HCT116 (cell line): ENCODE measurements around the gene ABCC8. TPM values are rescaled to one million over a fixed set of nuclear protein-coding genes. Genes with fewer than 3 reads are reported as not detected.

Source experiments
- ATAC-seq: fragments of 200-7000 bp; cut with Tn5 transposase; 2 replicates; pipeline ENCODE4 v1.9.1; 2020; ENCODE audit warnings: mild to moderate bottlenecking, moderate library complexity
- BruUV-seq: library from RNA; stranded (reverse); fragments of 400-500 nt; replicated peaks from 2 replicates; lab custom pipeline; 2021; lab: Mats Ljungman, UMichigan
- CTCF ChIA-PET: fragments of 300-600 bp; sonication (Branson Sonifier 250); formaldehyde crosslinking; loops from one replicate; lab custom pipeline; 2021; ENCODE audit warnings: antibody characterized with exemption; lab: Charles Lee
- POLR2A ChIA-PET: fragments of 300-600, 350-600 bp; sonication (Branson Sonifier 250); formaldehyde crosslinking; loops from one replicate; lab custom pipeline; 2021; ENCODE audit warnings: antibody characterized with exemption; lab: Charles Lee
- RAD21 ChIA-PET, 2 experiments: fragments of 300-600 bp; sonication (Branson Sonifier 250); formaldehyde crosslinking; loops; one replicate each; lab custom pipeline; 2023; ENCODE audit warnings: low total read pairs in 2 of 2; ENCODE audit not compliant: uncharacterized antibody in 2 of 2, unreplicated experiment in 2 of 2, low non-redundant PET in 1 of 2; lab: Charles Lee
- DNase-seq: peaks from one replicate; pipeline ENCODE4 v3.0.0-alpha.2; 2010; ENCODE audit warnings: low read depth, low spot score
- H2AFZ ChIP-seq: fragments of 200-600 bp; shearing (Covaris generic), sonication (generic); 2 replicates; pipeline ENCODE4 v1.6.1; 2017; ENCODE audit warnings: low read depth, mixed run types, mixed read lengths, antibody characterized with exemption, low read length; ENCODE audit not compliant: poor library complexity, severe bottlenecking
- H3K27ac ChIP-seq: 2 replicates; pipeline ENCODE4 v1.5.1; 2012; ENCODE audit warnings: low read depth, low read length
- H3K27me3 ChIP-seq: fragments of 200-600 bp; sonication (generic); 2 replicates; pipeline ENCODE4 v1.6.1; 2016; ENCODE audit warnings: mixed run types, low read length, mixed read lengths; ENCODE audit not compliant: insufficient read depth
- H3K36me3 ChIP-seq, 2 experiments: fragments of 200-500 bp in 1 of 2; fragments of 200-600 bp in 1 of 2; sonication (Bioruptor generic) in 1 of 2; sonication (generic) in 1 of 2; 2 replicates each; pipeline versions ENCODE4 v1.5.1 to v1.6.1; 2014 to 2016; ENCODE audit warnings: low read length in 2 of 2, inconsistent platforms in 1 of 2, mixed read lengths in 1 of 2, mixed run types in 1 of 2; ENCODE audit not compliant: insufficient read depth in 2 of 2, control insufficient read depth in 1 of 2
- H3K4me1 ChIP-seq, 2 experiments: fragments of 200-600 bp in 1 of 2; sonication (generic) in 1 of 2; 2 replicates each; pipeline versions ENCODE4 v1.5.1 to v1.6.1; 2012 to 2017; ENCODE audit warnings: low read length in 2 of 2, inconsistent platforms in 1 of 2, mild to moderate bottlenecking in 1 of 2, mixed read lengths in 1 of 2, mixed run types in 1 of 2, moderate library complexity in 1 of 2; ENCODE audit not compliant: insufficient read depth in 2 of 2, control insufficient read depth in 1 of 2
- H3K4me2 ChIP-seq: fragments of 200-600 bp; sonication (generic); 2 replicates; pipeline ENCODE4 v1.6.1; 2017; ENCODE audit warnings: mixed run types, low read length, mixed read lengths
- H3K4me3 ChIP-seq, 2 experiments: fragments of 200-600 bp in 1 of 2; sonication (generic) in 1 of 2; replicated peaks in 1 of 2; 2 replicates each; pipeline ENCODE4 v1.5.1; 2011 to 2016; ENCODE audit warnings: low read length in 2 of 2, control low read depth in 1 of 2, low read depth in 1 of 2, mild to moderate bottlenecking in 1 of 2, mixed read lengths in 1 of 2, mixed run types in 1 of 2
- H3K79me2 ChIP-seq: fragments of 200-600 bp; sonication (generic); 2 replicates; pipeline ENCODE4 v1.6.1; 2017; ENCODE audit warnings: mild to moderate bottlenecking, mixed run types, low read length, moderate library complexity, mixed read lengths; ENCODE audit not compliant: insufficient read depth
- H3K9ac ChIP-seq: fragments of 200-600 bp; sonication (generic); 2 replicates; pipeline ENCODE4 v1.6.1; 2016; ENCODE audit warnings: low read length, mixed read lengths
- H3K9me2 ChIP-seq: fragments of 200-600 bp; sonication (generic), shearing (Covaris generic); 2 replicates; pipeline ENCODE4 v1.6.1; 2017; ENCODE audit warnings: mixed run types, mild to moderate bottlenecking, moderate library complexity; ENCODE audit not compliant: insufficient read depth
- H3K9me3 ChIP-seq, 2 experiments: fragments of 200-500 bp in 1 of 2; fragments of 200-600 bp in 1 of 2; sonication (Bioruptor generic) in 1 of 2; sonication (generic) in 1 of 2; 2 replicates each; pipeline ENCODE4 v1.6.1; 2014 to 2017; ENCODE audit warnings: low read length in 2 of 2, mixed read lengths in 2 of 2, inconsistent platforms in 1 of 2, low read depth in 1 of 2, mild to moderate bottlenecking in 1 of 2, mixed run types in 1 of 2, moderate library complexity in 1 of 2; ENCODE audit not compliant: control insufficient read depth in 1 of 2, insufficient read depth in 1 of 2
- H4K20me1 ChIP-seq: fragments of 200-600 bp; sonication (generic), shearing (Covaris generic); 2 replicates; pipeline ENCODE4 v1.6.1; 2017; ENCODE audit warnings: mixed run types, mild to moderate bottlenecking, moderate library complexity; ENCODE audit not compliant: insufficient read depth
- ATF3 ChIP-seq: IDR thresholded peaks from 2 replicates; pipeline ENCODE4 v1.6.1; 2012
- CBX3 ChIP-seq: IDR thresholded peaks from 2 replicates; pipeline ENCODE4 v1.6.1; 2012; ENCODE audit warnings: low read depth
- CEBPB ChIP-seq: IDR thresholded peaks from 2 replicates; pipeline ENCODE4 v1.6.1; 2012; ENCODE audit warnings: low read depth
- CTCF ChIP-seq, 3 experiments: fragments of 200-600 bp in 1 of 3; sonication (generic) in 1 of 3; IDR thresholded peaks in 2 of 3; conservative IDR thresholded peaks in 1 of 3; 2 replicates each; pipeline ENCODE4 v1.5.1; 2012 to 2017; ENCODE audit warnings: low read depth in 2 of 3, low read length in 2 of 3, antibody characterized with exemption in 1 of 3, borderline replicate concordance in 1 of 3, control low read depth in 1 of 3, mild to moderate bottlenecking in 1 of 3, mixed read lengths in 1 of 3, mixed run types in 1 of 3, moderate library complexity in 1 of 3; ENCODE audit not compliant: insufficient read depth in 1 of 3
- EGR1 ChIP-seq: IDR thresholded peaks from 2 replicates; pipeline ENCODE4 v1.6.1; 2012; ENCODE audit warnings: low read depth
- EZH2 ChIP-seq: fragments of 200-600 bp; sonication (generic); IDR thresholded peaks from 2 replicates; pipeline ENCODE4 v1.6.1; 2017; ENCODE audit warnings: antibody characterized with exemption, mixed run types
- EZH2phosphoT487 ChIP-seq: fragments of 200-600 bp; IDR thresholded peaks from 2 replicates; pipeline ENCODE4 v1.6.1; 2018; ENCODE audit warnings: antibody characterized with exemption, borderline replicate concordance
- FOSL1 ChIP-seq: IDR thresholded peaks from 2 replicates; pipeline ENCODE4 v1.6.1; 2012; ENCODE audit warnings: low read depth
- MAX ChIP-seq: IDR thresholded peaks from 2 replicates; pipeline ENCODE4 v1.6.1; 2012
- POLR2A ChIP-seq: IDR thresholded peaks from 2 replicates; pipeline ENCODE4 v1.7.0; 2011; ENCODE audit warnings: borderline replicate concordance; ENCODE audit not compliant: insufficient read depth, insufficient read length; ENCODE audit errors: extremely low read depth
- RAD21 ChIP-seq: IDR thresholded peaks from 2 replicates; pipeline ENCODE4 v1.6.1; 2012; ENCODE audit warnings: low read depth, mild to moderate bottlenecking
- SIN3A ChIP-seq: IDR thresholded peaks from 2 replicates; pipeline ENCODE4 v1.6.1; 2012; ENCODE audit warnings: low read depth
- SRF ChIP-seq: IDR thresholded peaks from 2 replicates; pipeline ENCODE4 v1.6.1; 2012; ENCODE audit warnings: low read depth
- TCF7L2 ChIP-seq: IDR thresholded peaks from 2 replicates; pipeline ENCODE4 v1.7.0; 2011; ENCODE audit warnings: borderline replicate concordance, inconsistent platforms; ENCODE audit not compliant: insufficient read depth, insufficient read length; ENCODE audit errors: extremely low read depth
- YY1 ChIP-seq: IDR thresholded peaks from 2 replicates; pipeline ENCODE4 v1.6.1; 2011; ENCODE audit warnings: low read length, low read depth, moderate library complexity, mild to moderate bottlenecking; ENCODE audit not compliant: insufficient replicate concordance; ENCODE audit errors: extremely low read depth
- ZFX ChIP-seq: fragments of 450-650 bp; IDR thresholded peaks from 2 replicates; pipeline ENCODE4 v1.6.1; 2017
- ZNF274 ChIP-seq: fragments of 200-500 bp; sonication (Bioruptor generic); IDR thresholded peaks from 2 replicates; pipeline ENCODE4 v1.6.1; 2014; ENCODE audit warnings: mild to moderate bottlenecking, low read depth, low read length, inconsistent platforms
- intact Hi-C: fragments of 100-400 bp; cut with micrococcal nuclease; formaldehyde crosslinking; loops from 2 replicates; pipeline ENCODE4 v1.10.0; 2022
- total RNA-seq: library from RNA; stranded (reverse); gene quantifications from one replicate; pipeline ENCODE4 v1.2.1, GENCODE V29; 2021; ENCODE audit not compliant: unreplicated experiment

The ABCC8 gene
- total RNA-seq, 1 experiment from 2014 or later, result 0.39 TPM

- DNase-seq, result no peak
- H3K36me3 ChIP-seq, result no peaks in the 10 kb centered on the region
- BruUV-seq, result no TSS peak
- ChIA-PET RAD21 (no interaction called here), POLR2A (no interaction called here), CTCF (no interaction called here)
- TF ChIP-seq SIN3A (no peak), CBX3 (no peak), EGR1 (no peak), CEBPB (no peak), YY1 (no peak)
- H3K9ac ChIP-seq, result no peak overlapping the region
- no peak for ATAC-seq
- H3K9me3 ChIP-seq, result no peaks in the 10 kb centered on the region
- H2AFZ ChIP-seq, result no peak overlapping the region
- H3K27ac ChIP-seq, result no peak overlapping the region
- H3K27me3 ChIP-seq, result peaks cover 26% of the 10 kb centered on the region
- no peaks in the 10 kb centered on the region for H3K9me2 ChIP-seq
- H3K4me2 ChIP-seq, result no peak overlapping the region
- H3K4me3 ChIP-seq, result no peak overlapping the region
- intact Hi-C loops, result no loop called here
- H4K20me1 ChIP-seq, result no peaks in the 10 kb centered on the region
- H3K79me2 ChIP-seq, result no peaks in the 10 kb centered on the region
- H3K4me1 ChIP-seq, result no peaks in the 10 kb centered on the region
Observed at GRCh38 chr11:17452668-17453067, 24.0 kb downstream of the ABCC8 start.

GRCh38 chr11:17449158-17449557, 27.5 kb downstream of the ABCC8 start:
- ATAC-seq (no peak), DNase-seq (no peak)
- intact Hi-C loops, result no loop called here
- CTCF ChIA-PET, result no interaction called here
- no peaks in the 10 kb centered on the region for H3K9me2 ChIP-seq
- H3K9ac ChIP-seq, result no peak overlapping the region
- BruUV-seq, result no TSS peak
- peaks cover 28% of the 10 kb centered on the region for H3K27me3 ChIP-seq
- no peaks in the 10 kb centered on the region for H4K20me1 ChIP-seq
- H2AFZ ChIP-seq, result no peak overlapping the region
- no peak overlapping the region for H3K4me3 ChIP-seq
- H3K79me2 ChIP-seq, result no peaks in the 10 kb centered on the region
- H3K4me2 ChIP-seq, result no peak overlapping the region
- H3K36me3 ChIP-seq, result no peaks in the 10 kb centered on the region
- RAD21 ChIA-PET, result no interaction called here
- no peaks in the 10 kb centered on the region for H3K4me1 ChIP-seq
- H3K27ac ChIP-seq, result no peak overlapping the region
- TF ChIP-seq EZH2, result no peak
- TF ChIP-seq FOSL1, result no peak
- no peak for TF ChIP-seq POLR2A
- no peak for TF ChIP-seq CTCF (IDR thresholded peaks at IDR 0.05 in 2 of 3, conservative IDR thresholded peaks at IDR 0.05 in 1 of 3; ENCODE audit: borderline replicate concordance in 1 of 3, insufficient read depth in 1 of 3, low read depth in 2 of 3, low read length in 2 of 3)
- TF ChIP-seq CEBPB, result no peak
- TF ChIP-seq ZNF274, result no peak
- no peak for TF ChIP-seq SIN3A
- TF ChIP-seq ZFX, result no peak
- TF ChIP-seq SRF, result no peak
- TF ChIP-seq YY1, result no peak
- no peak for TF ChIP-seq EZH2phosphoT487
- TF ChIP-seq RAD21, result no peak
- TF ChIP-seq ATF3, result no peak
- no peak for TF ChIP-seq MAX
- TF ChIP-seq EGR1, result no peak
- TF ChIP-seq TCF7L2, result no peak
- POLR2A ChIA-PET, result no interaction called here
- no peaks in the 10 kb centered on the region for H3K9me3 ChIP-seq
